Measurements from ENCODE around the gene RAB8B. TPM values are rescaled to one million over a fixed set of nuclear protein-coding genes. Genes with fewer than 3 reads are reported as not detected.

RAB8B gene
- total and polyA plus RNA-seq, 9 of the 15 experiments (the other 6 are each of a cell fraction or from before 2014, with no cell fraction given), result 7.8 to 32.1 (median 24.2) TPM

GRCh38 chr15:63212050-63213004 is 22.9 kb downstream of the RAB8B start (continued):
- TF ChIP-seq CEBPB (tag; IDR thresholded peaks at IDR 0.05) (0 out of 2 replicates have a peak, but pooled peaks have one; percentile 6), ZNF316 (IDR thresholded peaks at IDR 0.05) (no peak), ZNF224 (CRISPR knock-in tag; IDR thresholded peaks at IDR 0.05) (no peak), E2F8 (IDR thresholded peaks at IDR 0.05; ENCODE audit: low read depth, partially characterized antibody) (no peak), POLR2AphosphoS5 (IDR thresholded peaks at IDR 0.05; ENCODE audit: control insufficient read depth, insufficient read depth, low read depth, low read length) (no peak), DPF2 (IDR thresholded peaks at IDR 0.05) (peak; percentile 85), ZNF239 (CRISPR knock-in tag; IDR thresholded peaks at IDR 0.05) (no peak), SETDB1 (IDR thresholded peaks at IDR 0.05; ENCODE audit: low read length) (no peak), JUND (IDR thresholded peaks at IDR 0.05; ENCODE audit: borderline replicate concordance, low read depth, low read length) (peak; percentile 71; the same call in 1 of the 2 replicates), JUND (tag; IDR thresholded peaks at IDR 0.05; ENCODE audit: borderline replicate concordance, low read depth, low read length) (peak; percentile 71; the same call in 2 of the 3 replicates), TAF1 (IDR thresholded peaks at IDR 0.05; ENCODE audit: control insufficient read depth, extremely low read depth, insufficient read depth, low read length, severe bottlenecking) (no peak), ZNF354B (CRISPR knock-in tag; IDR thresholded peaks at IDR 0.05) (no peak), NCOA1 (IDR thresholded peaks at IDR 0.05; ENCODE audit: low read depth) (no peak), ZNF444 (CRISPR knock-in tag; IDR thresholded peaks at IDR 0.05) (no peak), GABPB2 (CRISPR knock-in tag; conservative IDR thresholded peaks at IDR 0.05) (no peak), LCOR (CRISPR knock-in tag; IDR thresholded peaks at IDR 0.05) (no peak), CREB1 (IDR thresholded peaks at IDR 0.05) (no peak), CREB1 (CRISPR knock-in tag; IDR thresholded peaks at IDR 0.05) (no peak), HOMEZ (CRISPR knock-in tag; IDR thresholded peaks at IDR 0.05) (no peak), LARP7 (IDR thresholded peaks at IDR 0.05) (no peak), CGGBP1 (CRISPR knock-in tag; IDR thresholded peaks at IDR 0.05) (no peak), ZNF282 (CRISPR knock-in tag; IDR thresholded peaks at IDR 0.05) (no peak), MCM5 (IDR thresholded peaks at IDR 0.05; ENCODE audit: low read depth) (no peak), KAT2B (IDR thresholded peaks at IDR 0.05; ENCODE audit: low read depth, low read length) (no peak), DNMT1 (IDR thresholded peaks at IDR 0.05) (no peak), XRCC5 (IDR thresholded peaks at IDR 0.05; ENCODE audit: low read depth, low read length) (no peak), KLF10 (CRISPR knock-in tag; IDR thresholded peaks at IDR 0.05) (no peak), MCM2 (IDR thresholded peaks at IDR 0.05; ENCODE audit: low read depth) (no peak)
